HCT116 (cell line): ENCODE results near the gene EPB41L4A. TPM values are rescaled to one million over a fixed set of nuclear protein-coding genes. Genes with fewer than 3 reads are reported as not detected.

Experiments used
- ATAC-seq: fragments of 200-7000 bp; cut with Tn5 transposase; 2 replicates; pipeline ENCODE4 v1.9.1; 2020; ENCODE audit warnings: mild to moderate bottlenecking, moderate library complexity
- BruUV-seq: library from RNA; stranded (reverse); fragments of 400-500 nt; replicated peaks from 2 replicates; lab custom pipeline; 2021; lab: Mats Ljungman, UMichigan
- CTCF ChIA-PET: fragments of 300-600 bp; sonication (Branson Sonifier 250); formaldehyde crosslinking; loops from one replicate; lab custom pipeline; 2021; ENCODE audit warnings: antibody characterized with exemption; lab: Charles Lee
- POLR2A ChIA-PET: fragments of 300-600, 350-600 bp; sonication (Branson Sonifier 250); formaldehyde crosslinking; loops from one replicate; lab custom pipeline; 2021; ENCODE audit warnings: antibody characterized with exemption; lab: Charles Lee
- RAD21 ChIA-PET, 2 experiments: fragments of 300-600 bp; sonication (Branson Sonifier 250); formaldehyde crosslinking; loops; one replicate each; lab custom pipeline; 2023; ENCODE audit warnings: low total read pairs in 2 of 2; ENCODE audit not compliant: uncharacterized antibody in 2 of 2, unreplicated experiment in 2 of 2, low non-redundant PET in 1 of 2; lab: Charles Lee
- DNase-seq: peaks from one replicate; pipeline ENCODE4 v3.0.0-alpha.2; 2010; ENCODE audit warnings: low read depth, low spot score
- H2AFZ ChIP-seq: fragments of 200-600 bp; shearing (Covaris generic), sonication (generic); 2 replicates; pipeline ENCODE4 v1.6.1; 2017; ENCODE audit warnings: low read depth, mixed run types, mixed read lengths, antibody characterized with exemption, low read length; ENCODE audit not compliant: poor library complexity, severe bottlenecking
- H3K27ac ChIP-seq: 2 replicates; pipeline ENCODE4 v1.5.1; 2012; ENCODE audit warnings: low read depth, low read length
- H3K27me3 ChIP-seq: fragments of 200-600 bp; sonication (generic); 2 replicates; pipeline ENCODE4 v1.6.1; 2016; ENCODE audit warnings: mixed run types, low read length, mixed read lengths; ENCODE audit not compliant: insufficient read depth
- H3K36me3 ChIP-seq, 2 experiments: fragments of 200-500 bp in 1 of 2; fragments of 200-600 bp in 1 of 2; sonication (Bioruptor generic) in 1 of 2; sonication (generic) in 1 of 2; 2 replicates each; pipeline versions ENCODE4 v1.5.1 to v1.6.1; 2014 to 2016; ENCODE audit warnings: low read length in 2 of 2, inconsistent platforms in 1 of 2, mixed read lengths in 1 of 2, mixed run types in 1 of 2; ENCODE audit not compliant: insufficient read depth in 2 of 2, control insufficient read depth in 1 of 2
- H3K4me1 ChIP-seq, 2 experiments: fragments of 200-600 bp in 1 of 2; sonication (generic) in 1 of 2; 2 replicates each; pipeline versions ENCODE4 v1.5.1 to v1.6.1; 2012 to 2017; ENCODE audit warnings: low read length in 2 of 2, inconsistent platforms in 1 of 2, mild to moderate bottlenecking in 1 of 2, mixed read lengths in 1 of 2, mixed run types in 1 of 2, moderate library complexity in 1 of 2; ENCODE audit not compliant: insufficient read depth in 2 of 2, control insufficient read depth in 1 of 2
- H3K4me2 ChIP-seq: fragments of 200-600 bp; sonication (generic); 2 replicates; pipeline ENCODE4 v1.6.1; 2017; ENCODE audit warnings: mixed run types, low read length, mixed read lengths
- H3K4me3 ChIP-seq, 2 experiments: fragments of 200-600 bp in 1 of 2; sonication (generic) in 1 of 2; replicated peaks in 1 of 2; 2 replicates each; pipeline ENCODE4 v1.5.1; 2011 to 2016; ENCODE audit warnings: low read length in 2 of 2, control low read depth in 1 of 2, low read depth in 1 of 2, mild to moderate bottlenecking in 1 of 2, mixed read lengths in 1 of 2, mixed run types in 1 of 2
- H3K79me2 ChIP-seq: fragments of 200-600 bp; sonication (generic); 2 replicates; pipeline ENCODE4 v1.6.1; 2017; ENCODE audit warnings: mild to moderate bottlenecking, mixed run types, low read length, moderate library complexity, mixed read lengths; ENCODE audit not compliant: insufficient read depth
- H3K9ac ChIP-seq: fragments of 200-600 bp; sonication (generic); 2 replicates; pipeline ENCODE4 v1.6.1; 2016; ENCODE audit warnings: low read length, mixed read lengths
- H3K9me2 ChIP-seq: fragments of 200-600 bp; sonication (generic), shearing (Covaris generic); 2 replicates; pipeline ENCODE4 v1.6.1; 2017; ENCODE audit warnings: mixed run types, mild to moderate bottlenecking, moderate library complexity; ENCODE audit not compliant: insufficient read depth
- H3K9me3 ChIP-seq, 2 experiments: fragments of 200-500 bp in 1 of 2; fragments of 200-600 bp in 1 of 2; sonication (Bioruptor generic) in 1 of 2; sonication (generic) in 1 of 2; 2 replicates each; pipeline ENCODE4 v1.6.1; 2014 to 2017; ENCODE audit warnings: low read length in 2 of 2, mixed read lengths in 2 of 2, inconsistent platforms in 1 of 2, low read depth in 1 of 2, mild to moderate bottlenecking in 1 of 2, mixed run types in 1 of 2, moderate library complexity in 1 of 2; ENCODE audit not compliant: control insufficient read depth in 1 of 2, insufficient read depth in 1 of 2
- H4K20me1 ChIP-seq: fragments of 200-600 bp; sonication (generic), shearing (Covaris generic); 2 replicates; pipeline ENCODE4 v1.6.1; 2017; ENCODE audit warnings: mixed run types, mild to moderate bottlenecking, moderate library complexity; ENCODE audit not compliant: insufficient read depth
- CBX3 ChIP-seq: IDR thresholded peaks from 2 replicates; pipeline ENCODE4 v1.6.1; 2012; ENCODE audit warnings: low read depth
- CEBPB ChIP-seq: IDR thresholded peaks from 2 replicates; pipeline ENCODE4 v1.6.1; 2012; ENCODE audit warnings: low read depth
- EGR1 ChIP-seq: IDR thresholded peaks from 2 replicates; pipeline ENCODE4 v1.6.1; 2012; ENCODE audit warnings: low read depth
- EZH2 ChIP-seq: fragments of 200-600 bp; sonication (generic); IDR thresholded peaks from 2 replicates; pipeline ENCODE4 v1.6.1; 2017; ENCODE audit warnings: antibody characterized with exemption, mixed run types
- EZH2phosphoT487 ChIP-seq: fragments of 200-600 bp; IDR thresholded peaks from 2 replicates; pipeline ENCODE4 v1.6.1; 2018; ENCODE audit warnings: antibody characterized with exemption, borderline replicate concordance
- POLR2AphosphoS5 ChIP-seq: IDR thresholded peaks from 2 replicates; pipeline ENCODE4 v1.6.1; 2011; ENCODE audit warnings: mild to moderate bottlenecking, low read depth, low read length, moderate library complexity
- RAD21 ChIP-seq: IDR thresholded peaks from 2 replicates; pipeline ENCODE4 v1.6.1; 2012; ENCODE audit warnings: low read depth, mild to moderate bottlenecking
- SRF ChIP-seq: IDR thresholded peaks from 2 replicates; pipeline ENCODE4 v1.6.1; 2012; ENCODE audit warnings: low read depth
- YY1 ChIP-seq: IDR thresholded peaks from 2 replicates; pipeline ENCODE4 v1.6.1; 2011; ENCODE audit warnings: low read length, low read depth, moderate library complexity, mild to moderate bottlenecking; ENCODE audit not compliant: insufficient replicate concordance; ENCODE audit errors: extremely low read depth
- ZFX ChIP-seq: fragments of 450-650 bp; IDR thresholded peaks from 2 replicates; pipeline ENCODE4 v1.6.1; 2017
- intact Hi-C: fragments of 100-400 bp; cut with micrococcal nuclease; formaldehyde crosslinking; loops from 2 replicates; pipeline ENCODE4 v1.10.0; 2022
- total RNA-seq: library from RNA; stranded (reverse); gene quantifications from one replicate; pipeline ENCODE4 v1.2.1, GENCODE V29; 2021; ENCODE audit not compliant: unreplicated experiment
- TF ChIP-seq, protein P1 (sequence below), 3 experiments: fragments of 200-600 bp in 1 of 3; sonication (generic) in 1 of 3; IDR thresholded peaks in 2 of 3; conservative IDR thresholded peaks in 1 of 3; 2 replicates each; pipeline ENCODE4 v1.5.1; 2012 to 2017; ENCODE audit warnings: low read depth in 2 of 3, low read length in 2 of 3, antibody characterized with exemption in 1 of 3, borderline replicate concordance in 1 of 3, control low read depth in 1 of 3, mild to moderate bottlenecking in 1 of 3, mixed read lengths in 1 of 3, mixed run types in 1 of 3, moderate library complexity in 1 of 3; ENCODE audit not compliant: insufficient read depth in 1 of 3

The EPB41L4A gene
- total RNA-seq, 1 experiment from 2014 or later, result 2.8 TPM

GRCh38 chr5:112267231-112267630 is 151.8 kb downstream of the EPB41L4A start:
- no peaks in the 10 kb centered on the region for H3K27me3 ChIP-seq
- no peaks in the 10 kb centered on the region for H3K36me3 ChIP-seq
- POLR2A ChIA-PET, result no interaction called here
- no peak overlapping the region for H3K9ac ChIP-seq
- no peaks in the 10 kb centered on the region for H4K20me1 ChIP-seq
- H3K27ac ChIP-seq, result no peak overlapping the region
- no peak overlapping the region for H2AFZ ChIP-seq
- H3K4me1 ChIP-seq, result peaks cover 0 to 3% of the 10 kb centered on the region in 2 experiments; a peak in 1 of 4 replicates
- no TSS peak for BruUV-seq
- intact Hi-C loops, result no loop called here
- no peaks in the 10 kb centered on the region for H3K9me3 ChIP-seq
- no peak overlapping the region for H3K4me3 ChIP-seq
- CTCF ChIA-PET, result no interaction called here
- ATAC-seq (no peak), DNase-seq (no peak)
- RAD21 ChIA-PET, result no interaction called here
- no peaks in the 10 kb centered on the region for H3K79me2 ChIP-seq
- TF ChIP-seq, protein P1, sequence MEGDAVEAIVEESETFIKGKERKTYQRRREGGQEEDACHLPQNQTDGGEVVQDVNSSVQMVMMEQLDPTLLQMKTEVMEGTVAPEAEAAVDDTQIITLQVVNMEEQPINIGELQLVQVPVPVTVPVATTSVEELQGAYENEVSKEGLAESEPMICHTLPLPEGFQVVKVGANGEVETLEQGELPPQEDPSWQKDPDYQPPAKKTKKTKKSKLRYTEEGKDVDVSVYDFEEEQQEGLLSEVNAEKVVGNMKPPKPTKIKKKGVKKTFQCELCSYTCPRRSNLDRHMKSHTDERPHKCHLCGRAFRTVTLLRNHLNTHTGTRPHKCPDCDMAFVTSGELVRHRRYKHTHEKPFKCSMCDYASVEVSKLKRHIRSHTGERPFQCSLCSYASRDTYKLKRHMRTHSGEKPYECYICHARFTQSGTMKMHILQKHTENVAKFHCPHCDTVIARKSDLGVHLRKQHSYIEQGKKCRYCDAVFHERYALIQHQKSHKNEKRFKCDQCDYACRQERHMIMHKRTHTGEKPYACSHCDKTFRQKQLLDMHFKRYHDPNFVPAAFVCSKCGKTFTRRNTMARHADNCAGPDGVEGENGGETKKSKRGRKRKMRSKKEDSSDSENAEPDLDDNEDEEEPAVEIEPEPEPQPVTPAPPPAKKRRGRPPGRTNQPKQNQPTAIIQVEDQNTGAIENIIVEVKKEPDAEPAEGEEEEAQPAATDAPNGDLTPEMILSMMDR (IDR thresholded peaks at IDR 0.05 in 2 of 3, conservative IDR thresholded peaks at IDR 0.05 in 1 of 3; ENCODE audit: borderline replicate concordance in 1 of 3, insufficient read depth in 1 of 3, low read depth in 2 of 3, low read length in 2 of 3), result no peak
- TF ChIP-seq RAD21, result no peak
- no peak for TF ChIP-seq POLR2AphosphoS5
- no peak for TF ChIP-seq YY1
- TF ChIP-seq SRF, result no peak
- no peak for TF ChIP-seq CEBPB
- no peak for TF ChIP-seq EZH2phosphoT487
- no peak for TF ChIP-seq ZFX
- TF ChIP-seq CBX3, result no peak
- no peak for TF ChIP-seq EZH2
- TF ChIP-seq EGR1, result no peak
- no peaks in the 10 kb centered on the region for H3K9me2 ChIP-seq
- H3K4me2 ChIP-seq, result no peak overlapping the region
